Adrenal gland (tissue), 5 donors: ENCODE measurements around the gene GRIN2D.

Experiments used
- CTCF ChIP-seq, 6 experiments: fragments of 450-650 bp in 4 of 6; fragments of 200-600 bp in 2 of 6; sonication (generic) in 1 of 6; IDR thresholded peaks; 1 replicate in 5 of 6; 2 replicates in 1 of 6; pipeline versions ENCODE4 v1.5.1 to v1.8.0; 2016 to 2021; ENCODE audit warnings: antibody characterized with exemption in 6 of 6, mild to moderate bottlenecking in 2 of 6, moderate library complexity in 1 of 6
- POLR2A ChIP-seq, 2 donors: fragments of 450-650 bp; IDR thresholded peaks; one replicate each; pipeline ENCODE4 v1.6.1; 2017; ENCODE audit warnings: antibody characterized with exemption in 2 of 2, mild to moderate bottlenecking in 2 of 2, moderate library complexity in 1 of 2
- donor health status: DM: no; HTN: no; CAD: no.

- TF ChIP-seq CTCF (IDR thresholded peaks at IDR 0.05) (no peak), POLR2A (IDR thresholded peaks at IDR 0.05) (no peak)
These were observed 25.9 kb downstream of the GRIN2D start for GRCh38 chr19:48419158-48419920.
